Measurements from ENCODE around the gene ASPDH.

DNA sequence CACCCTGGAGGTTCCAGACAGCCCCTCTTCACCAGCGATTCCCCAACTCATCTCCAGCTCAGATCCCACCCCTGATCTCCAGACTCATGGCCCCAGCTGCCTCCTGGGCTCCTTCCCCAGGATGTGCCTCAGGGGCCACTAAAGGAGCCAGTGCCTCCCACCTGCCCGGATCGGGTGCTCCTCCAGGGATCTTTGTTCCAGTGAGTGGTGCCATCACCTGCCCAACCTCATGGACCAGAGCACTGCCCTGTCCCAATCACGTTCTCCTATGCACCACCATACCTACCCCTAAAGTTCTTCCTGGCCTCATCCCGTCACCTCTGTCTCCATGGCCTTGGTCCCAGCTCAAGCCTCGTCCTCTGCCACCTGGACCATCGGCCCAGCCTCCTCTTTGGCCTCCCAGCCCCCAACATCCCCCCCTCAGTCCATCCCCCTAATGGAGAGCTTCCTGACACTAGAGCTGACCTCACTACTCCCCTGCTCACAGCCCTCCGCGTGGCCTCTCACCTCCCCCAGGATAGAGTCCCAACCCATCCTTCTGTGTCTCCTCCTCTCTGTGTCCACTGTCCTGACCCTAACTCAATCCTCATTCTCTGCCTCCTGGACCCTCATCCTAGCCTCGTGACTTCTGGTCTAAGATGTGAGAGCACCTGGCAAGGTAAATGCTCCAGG lies 28.3 kb downstream of the ASPDH start:
- TF ChIP-seq CTCF (IDR thresholded peaks at IDR 0.05) (no peak), POLR2A (IDR thresholded peaks at IDR 0.05) (no peak)
